ENCODE data around the gene MAF.

MAF gene

GRCh38 chr16:79564671-79565107, 35.8 kb downstream of the MAF start:
- DNase-seq (ENCODE audit: low spot score in 2 of 2), result no peak
- Histone ChIP-seq H3K9me3 (no peaks in the 10 kb centered on the region), H3K4me1 (no peaks in the 10 kb centered on the region), H3K27me3 (ENCODE audit: low read depth) (0 out of 2 replicates have a peak, but pooled peaks cover 3% of the 10 kb centered on the region), H3K4me3 (no peak overlapping the region), H3K36me3 (replicated peaks) (no peaks in the 10 kb centered on the region)
- in situ Hi-C loops (cut with MboI; ENCODE audit: low sequenced_read_pairs), result no loop called here

- Histone ChIP-seq H3K27me3 (ENCODE audit: low read depth) (0 out of 2 replicates have a peak, but pooled peaks cover 3% of the 10 kb centered on the region), H3K4me3 (no peak overlapping the region), H3K4me1 (no peaks in the 10 kb centered on the region), H3K9me3 (no peaks in the 10 kb centered on the region), H3K36me3 (replicated peaks) (no peaks in the 10 kb centered on the region)
- in situ Hi-C loops (cut with MboI; ENCODE audit: low sequenced_read_pairs), result no loop called here
- DNase-seq (ENCODE audit: low spot score in 2 of 2), result no peak
Measured at GRCh38 chr16:79563921-79564320, 36.6 kb downstream of the MAF start.

DNA sequence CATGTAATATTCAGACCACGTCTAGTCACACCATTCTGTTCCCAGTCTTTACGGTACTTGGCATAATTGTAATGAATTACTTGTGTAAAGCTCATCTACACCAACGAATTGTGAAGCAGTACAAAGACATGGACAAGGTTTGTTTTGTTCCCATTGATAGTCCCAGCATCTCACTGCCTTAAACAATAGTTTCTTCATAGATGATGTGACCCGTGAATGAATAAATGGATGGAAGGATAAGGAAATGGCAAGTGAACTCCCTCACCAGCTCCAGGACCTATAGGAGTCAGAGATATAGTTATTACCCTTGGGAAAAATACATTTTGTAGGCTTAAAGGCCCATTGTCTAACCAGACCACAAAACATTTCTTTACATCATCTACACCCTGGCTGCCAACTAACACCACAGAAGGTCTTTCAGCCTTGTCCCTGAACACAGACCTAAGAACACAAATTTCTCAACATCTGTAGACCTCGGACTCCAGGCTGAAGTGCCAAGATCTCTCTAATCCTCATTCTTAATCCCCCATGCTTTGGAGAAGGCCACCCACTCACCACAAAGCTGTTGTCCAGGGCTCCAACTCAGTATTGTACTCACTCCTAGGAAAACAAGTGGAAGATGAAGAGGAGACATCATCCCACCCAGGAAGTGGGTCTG, 38.2 kb downstream of the MAF start:
- no peaks in the 10 kb centered on the region for H3K9me3 ChIP-seq
- no peak for DNase-seq (ENCODE audit: low spot score in 2 of 2)
- H3K4me1 ChIP-seq, result no peaks in the 10 kb centered on the region
- in situ Hi-C loops (cut with MboI; ENCODE audit: low sequenced_read_pairs), result no loop called here
- peaks cover 6% of the 10 kb centered on the region; the same call in 1 of the 2 replicates for H3K27me3 ChIP-seq (ENCODE audit: low read depth)
- H3K4me3 ChIP-seq, result no peak overlapping the region
- H3K36me3 ChIP-seq (replicated peaks), result no peaks in the 10 kb centered on the region

DNA sequence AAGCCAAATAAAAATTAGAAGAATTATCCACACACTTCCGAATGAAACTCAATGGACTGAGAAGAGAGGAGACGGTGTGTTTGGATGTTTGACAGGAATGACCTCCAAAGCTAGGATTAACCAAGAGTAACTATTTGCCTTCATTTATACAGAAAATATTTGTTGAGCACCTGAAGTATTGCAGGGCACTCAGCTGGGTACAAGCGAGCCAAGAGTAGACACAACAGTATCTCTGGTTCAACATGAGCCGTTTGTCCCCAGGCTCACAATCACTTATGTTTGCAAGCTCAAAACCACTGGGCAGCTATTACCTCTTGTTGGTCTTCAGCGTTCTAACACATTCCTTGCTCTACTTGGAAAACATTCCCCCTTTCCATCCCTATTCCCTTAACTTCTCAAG, 38.8 kb downstream of the MAF start:
- no peak for DNase-seq (ENCODE audit: low spot score in 2 of 2)
- Histone ChIP-seq H3K4me3 (no peak overlapping the region), H3K4me1 (no peaks in the 10 kb centered on the region), H3K36me3 (replicated peaks) (no peaks in the 10 kb centered on the region), H3K27me3 (ENCODE audit: low read depth) (peaks cover 6% of the 10 kb centered on the region; the same call in 1 of the 2 replicates), H3K9me3 (no peaks in the 10 kb centered on the region)
- in situ Hi-C loops (cut with MboI; ENCODE audit: low sequenced_read_pairs), result no loop called here

GRCh38 chr16:79560923-79561322, 39.6 kb downstream of the MAF start:
- no peak for DNase-seq (ENCODE audit: low spot score in 2 of 2)
- no peaks in the 10 kb centered on the region for H3K36me3 ChIP-seq (replicated peaks)
- in situ Hi-C loops (cut with MboI; ENCODE audit: low sequenced_read_pairs), result no loop called here

DNA sequence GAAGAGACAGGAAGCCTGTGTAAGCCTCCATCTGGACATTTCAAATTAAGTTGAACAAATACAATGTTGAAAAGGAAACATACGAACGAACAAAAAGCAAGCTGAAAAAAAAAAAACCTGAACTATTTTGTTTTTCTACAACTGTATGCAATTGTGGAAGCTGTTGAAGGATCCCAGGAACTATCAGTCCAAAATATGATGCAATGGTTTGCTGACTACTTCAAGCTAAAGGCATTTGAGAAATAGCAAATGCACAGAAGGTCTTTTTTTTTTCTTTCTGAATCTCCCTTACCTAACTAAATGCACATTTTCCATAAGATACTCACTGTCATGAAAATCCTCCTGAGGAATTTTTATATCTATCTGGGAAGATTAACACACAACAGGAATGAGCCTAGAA, 40.2 kb downstream of the MAF start:
- in situ Hi-C loops (cut with MboI; ENCODE audit: low sequenced_read_pairs), result no loop called here
- Histone ChIP-seq H3K4me1 (no peaks in the 10 kb centered on the region), H3K4me3 (no peak overlapping the region), H3K27me3 (ENCODE audit: low read depth) (peaks cover 6% of the 10 kb centered on the region; the same call in 1 of the 2 replicates), H3K36me3 (replicated peaks) (no peaks in the 10 kb centered on the region), H3K9me3 (no peaks in the 10 kb centered on the region)
- DNase-seq (ENCODE audit: low spot score in 2 of 2), result no peak

More at GRCh38 chr16:79560923-79561322, 39.6 kb downstream of the MAF start:
- Histone ChIP-seq H3K27me3 (ENCODE audit: low read depth) (peaks cover 6% of the 10 kb centered on the region; the same call in 1 of the 2 replicates), H3K4me1 (no peaks in the 10 kb centered on the region), H3K9me3 (no peaks in the 10 kb centered on the region), H3K4me3 (no peak overlapping the region)

GRCh38 chr16:79559532-79559931, 41.0 kb downstream of the MAF start:
- in situ Hi-C loops (cut with MboI; ENCODE audit: low sequenced_read_pairs), result no loop called here
- H3K9me3 ChIP-seq, result no peaks in the 10 kb centered on the region
- peaks cover 11% of the 10 kb centered on the region; the same call in 1 of the 2 replicates for H3K27me3 ChIP-seq (ENCODE audit: low read depth)
- no peaks in the 10 kb centered on the region for H3K4me1 ChIP-seq
- H3K36me3 ChIP-seq (replicated peaks), result no peaks in the 10 kb centered on the region
- no peak overlapping the region for H3K4me3 ChIP-seq
- no peak for DNase-seq (ENCODE audit: low spot score in 2 of 2)

GRCh38 chr16:79557421-79557820, 43.1 kb downstream of the MAF start:
- in situ Hi-C loops (cut with MboI; ENCODE audit: low sequenced_read_pairs), result no loop called here
- Histone ChIP-seq H3K4me3 (no peak overlapping the region), H3K36me3 (replicated peaks) (no peaks in the 10 kb centered on the region), H3K27me3 (ENCODE audit: low read depth) (peaks cover 13% of the 10 kb centered on the region; the same call in 1 of the 2 replicates), H3K4me1 (no peaks in the 10 kb centered on the region), H3K9me3 (no peaks in the 10 kb centered on the region)
- DNase-seq (ENCODE audit: low spot score in 2 of 2), result no peak

GRCh38 chr16:79554912-79555311, 45.6 kb downstream of the MAF start:
- no peaks in the 10 kb centered on the region for H3K9me3 ChIP-seq
- in situ Hi-C loops (cut with MboI; ENCODE audit: low sequenced_read_pairs), result no loop called here
- H3K4me1 ChIP-seq, result no peaks in the 10 kb centered on the region
- no peaks in the 10 kb centered on the region for H3K36me3 ChIP-seq (replicated peaks)
- DNase-seq (ENCODE audit: low spot score in 2 of 2), result no peak
- H3K27me3 ChIP-seq (ENCODE audit: low read depth), result peaks cover 13% of the 10 kb centered on the region; the same call in 1 of the 2 replicates
- no peak overlapping the region for H3K4me3 ChIP-seq

GRCh38 chr16:79550373-79550772, 50.2 kb downstream of the MAF start:
- peaks cover 10% of the 10 kb centered on the region; the same call in 1 of the 2 replicates for H3K27me3 ChIP-seq (ENCODE audit: low read depth)
- H3K36me3 ChIP-seq (replicated peaks), result no peaks in the 10 kb centered on the region
- H3K4me3 ChIP-seq, result no peak overlapping the region
- no peaks in the 10 kb centered on the region for H3K4me1 ChIP-seq
- in situ Hi-C loops (cut with MboI; ENCODE audit: low sequenced_read_pairs), result no loop called here
- DNase-seq (ENCODE audit: low spot score in 2 of 2), result no peak
- no peaks in the 10 kb centered on the region for H3K9me3 ChIP-seq

DNA sequence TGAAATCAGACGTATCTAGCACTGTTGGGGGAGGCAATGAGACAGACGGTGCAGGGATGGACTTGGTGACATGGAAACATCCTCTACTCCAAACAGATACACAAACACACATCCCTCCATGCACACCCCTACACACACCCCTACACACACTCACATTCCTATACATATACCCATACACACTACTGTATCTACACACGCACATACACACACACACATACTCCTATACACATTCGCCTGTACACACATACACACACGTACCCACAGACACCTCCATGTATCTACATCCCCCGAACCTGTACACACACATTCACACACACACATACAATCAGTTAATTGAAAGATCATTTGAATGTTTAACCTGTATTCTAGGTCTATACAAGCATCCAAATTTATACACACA, 53.5 kb downstream of the MAF start:
- no peak for DNase-seq (ENCODE audit: low spot score in 2 of 2)
- Histone ChIP-seq H3K27me3 (ENCODE audit: low read depth) (no peaks in the 10 kb centered on the region), H3K9me3 (no peaks in the 10 kb centered on the region), H3K36me3 (replicated peaks) (no peaks in the 10 kb centered on the region), H3K4me1 (no peaks in the 10 kb centered on the region), H3K4me3 (no peak overlapping the region)
- in situ Hi-C loops (cut with MboI; ENCODE audit: low sequenced_read_pairs), result no loop called here
